Measurements from ENCODE around the gene CCDC86. TPM values are rescaled to one million over a fixed set of nuclear protein-coding genes. Genes with fewer than 3 reads are reported as not detected.

Gene CCDC86
- total RNA-seq, 1 experiment from 2014 or later: 7.3 TPM

Other genes with a start within 250 kb of the CCDC86 start
- not detected in 2 replicates for gene MS4A8, start 142.5 kb upstream of the CCDC86 start, total RNA-seq (2014; rRNA removed; shearing (Covaris generic); ENCODE audit: low replicate concordance)
- gene MS4A18, start 117.4 kb upstream of the CCDC86 start, total RNA-seq (2014; rRNA removed; shearing (Covaris generic); ENCODE audit: low replicate concordance): not detected in 2 replicates
- not detected in 2 replicates for gene MS4A15, start 85.2 kb upstream of the CCDC86 start, total RNA-seq (2014; rRNA removed; shearing (Covaris generic); ENCODE audit: low replicate concordance)
- gene MS4A10, start 56.8 kb upstream of the CCDC86 start, total RNA-seq (2014; rRNA removed; shearing (Covaris generic); ENCODE audit: low replicate concordance): not detected in 2 replicates
- gene PTGDR2, start 13.8 kb downstream of the CCDC86 start, total RNA-seq (2014; rRNA removed; shearing (Covaris generic); ENCODE audit: low replicate concordance): not detected in 2 replicates
- not detected in 2 replicates for gene ZP1, start 25.4 kb downstream of the CCDC86 start, total RNA-seq (2014; rRNA removed; shearing (Covaris generic); ENCODE audit: low replicate concordance)
- gene PRPF19, start 64.5 kb downstream of the CCDC86 start, total RNA-seq (2014; rRNA removed; shearing (Covaris generic); ENCODE audit: low replicate concordance): 51.1 and 79.3 TPM in 2 replicates
- gene TMEM109, start 72.0 kb downstream of the CCDC86 start, total RNA-seq (2014; rRNA removed; shearing (Covaris generic); ENCODE audit: low replicate concordance): 10.2 and 18.2 TPM in 2 replicates
- 33.6 and 36.7 TPM in 2 replicates for gene TMEM132A, start 82.3 kb downstream of the CCDC86 start, total RNA-seq (2014; rRNA removed; shearing (Covaris generic); ENCODE audit: low replicate concordance)
- gene SLC15A3, start 110.1 kb downstream of the CCDC86 start, total RNA-seq (2014; rRNA removed; shearing (Covaris generic); ENCODE audit: low replicate concordance): not detected in 2 replicates
- gene CD6, start 129.6 kb downstream of the CCDC86 start, total RNA-seq (2014; rRNA removed; shearing (Covaris generic); ENCODE audit: low replicate concordance): not detected in 2 replicates